DND-41 (cell line): ENCODE measurements around the gene HAUS1.

Experiments
- ATAC-seq: fragments of 200-7000 bp; cut with Tn5 transposase; 3 replicates; pipeline ENCODE4 v1.9.1; 2021; ENCODE audit warnings: low read depth; ENCODE audit not compliant: insufficient read depth
- DNase-seq: peaks from one replicate; pipeline ENCODE4 v3.0.0-alpha.2; 2020
- H2AFZ ChIP-seq: 2 replicates; pipeline ENCODE4 v1.6.0; 2012; ENCODE audit warnings: low read depth, low read length
- H3K27ac ChIP-seq: 2 replicates; pipeline ENCODE4 v1.5.1; 2012; ENCODE audit warnings: low read length, inconsistent platforms
- H3K27me3 ChIP-seq: fragments of 200-600 bp; sonication (generic); 2 replicates; pipeline ENCODE4 v1.6.0; 2012; ENCODE audit warnings: low read length, mild to moderate bottlenecking, inconsistent platforms; ENCODE audit not compliant: insufficient read depth, poor library complexity
- H3K36me3 ChIP-seq: 2 replicates; pipeline ENCODE4 v1.5.1; 2012; ENCODE audit warnings: low read length, inconsistent platforms; ENCODE audit not compliant: insufficient read depth
- H3K4me1 ChIP-seq: 2 replicates; pipeline ENCODE4 v1.5.1; 2012; ENCODE audit warnings: mild to moderate bottlenecking, low read length; ENCODE audit not compliant: insufficient read depth
- H3K4me2 ChIP-seq: 2 replicates; pipeline ENCODE4 v1.6.0; 2012; ENCODE audit warnings: mild to moderate bottlenecking, moderate library complexity, low read length, inconsistent platforms; ENCODE audit not compliant: insufficient read depth
- H3K4me3 ChIP-seq, 2 experiments: fragments of 200-600 bp in 1 of 2; shearing (Covaris generic) in 1 of 2; 2 replicates each; pipeline ENCODE4 v1.5.1; 2012 to 2016; ENCODE audit warnings: inconsistent platforms in 2 of 2, low read length in 2 of 2, mild to moderate bottlenecking in 2 of 2, low read depth in 1 of 2, moderate library complexity in 1 of 2
- H3K79me2 ChIP-seq: 2 replicates; pipeline ENCODE4 v1.6.0; 2012; ENCODE audit warnings: low read length, inconsistent platforms; ENCODE audit not compliant: insufficient read depth
- H3K9ac ChIP-seq: 2 replicates; pipeline ENCODE4 v1.6.0; 2012; ENCODE audit warnings: low read depth, mild to moderate bottlenecking, inconsistent platforms, low read length, moderate library complexity
- H3K9me3 ChIP-seq: 2 replicates; pipeline ENCODE4 v1.5.1; 2012; ENCODE audit warnings: low read length, moderate library complexity, mild to moderate bottlenecking, inconsistent platforms; ENCODE audit not compliant: insufficient read depth, severe bottlenecking
- H4K20me1 ChIP-seq: 2 replicates; pipeline ENCODE4 v1.6.0; 2012; ENCODE audit warnings: low read length; ENCODE audit not compliant: insufficient read depth
- CTCF ChIP-seq: IDR thresholded peaks from 2 replicates; pipeline ENCODE4 v1.5.1; 2012; ENCODE audit warnings: borderline replicate concordance, low read length, moderate library complexity, mild to moderate bottlenecking; ENCODE audit not compliant: poor library complexity, severe bottlenecking; ENCODE audit errors: extremely low read depth
- EZH2 ChIP-seq: IDR thresholded peaks from 3 replicates; pipeline ENCODE4 v1.6.1; 2012; ENCODE audit warnings: borderline replicate concordance, low read depth, mild to moderate bottlenecking, moderate library complexity, low read length, inconsistent platforms; ENCODE audit not compliant: severe bottlenecking

The HAUS1 gene

GRCh38 chr18:46148810-46149209 is 44.6 kb downstream of the HAUS1 start:
- peak; percentile 70 for DNase-seq
- Histone ChIP-seq H3K4me1 (peaks cover 35% of the 10 kb centered on the region), H3K79me2 (no peaks in the 10 kb centered on the region), H3K36me3 (no peaks in the 10 kb centered on the region), H3K4me2 (no peak overlapping the region), H3K4me3 (no peak overlapping the region), H3K27me3 (no peaks in the 10 kb centered on the region), H3K27ac (peak overlapping the region; percentile 54), H3K9ac (no peak overlapping the region), H2AFZ (peak overlapping the region; percentile 48), H3K9me3 (no peaks in the 10 kb centered on the region), H4K20me1 (no peaks in the 10 kb centered on the region)
- ATAC-seq: peak; percentile 68
- TF ChIP-seq EZH2 (no peak), CTCF (peak; percentile 91)

GRCh38 chr18:46152436-46152807 is 48.2 kb downstream of the HAUS1 start:
- Histone ChIP-seq H2AFZ (no peak overlapping the region), H3K27ac (peak overlapping the region; percentile 89), H3K79me2 (no peaks in the 10 kb centered on the region), H3K4me2 (no peak overlapping the region), H3K9ac (no peak overlapping the region), H3K36me3 (no peaks in the 10 kb centered on the region), H3K4me3 (no peak overlapping the region), H4K20me1 (no peaks in the 10 kb centered on the region), H3K9me3 (no peaks in the 10 kb centered on the region), H3K27me3 (no peaks in the 10 kb centered on the region), H3K4me1 (peaks cover 70% of the 10 kb centered on the region)
- no peak for DNase-seq
- no peak for ATAC-seq
- TF ChIP-seq EZH2: no peak

- Histone ChIP-seq H4K20me1 (no peaks in the 10 kb centered on the region), H3K9ac (no peak overlapping the region), H3K4me1 (peaks cover 74% of the 10 kb centered on the region), H2AFZ (no peak overlapping the region), H3K9me3 (no peaks in the 10 kb centered on the region), H3K27ac (peak overlapping the region; percentile 89), H3K4me3 (no peak overlapping the region), H3K79me2 (no peaks in the 10 kb centered on the region), H3K27me3 (no peaks in the 10 kb centered on the region), H3K4me2 (no peak overlapping the region), H3K36me3 (no peaks in the 10 kb centered on the region)
- DNase-seq (peak; percentile 59), ATAC-seq (peak; percentile 29)
- TF ChIP-seq CTCF (no peak), EZH2 (no peak)
These were observed 48.8 kb downstream of the HAUS1 start for GRCh38 chr18:46152808-46153617.

- TF ChIP-seq EZH2 (no peak), CTCF (no peak)
- Histone ChIP-seq H3K4me2 (peak overlapping the region; percentile 50), H3K4me3 (no peak overlapping the region), H3K36me3 (no peaks in the 10 kb centered on the region), H3K9me3 (no peaks in the 10 kb centered on the region), H3K4me1 (peaks cover 60% of the 10 kb centered on the region), H3K27me3 (no peaks in the 10 kb centered on the region), H2AFZ (peak overlapping the region; percentile 58; the same call in 1 of the 2 replicates), H4K20me1 (no peaks in the 10 kb centered on the region), H3K79me2 (no peaks in the 10 kb centered on the region), H3K9ac (peak overlapping the region; percentile 40), H3K27ac (peak overlapping the region; percentile 89)
- peak; percentile 92 for ATAC-seq
- peak; percentile 86 for DNase-seq
These were observed 51.5 kb downstream of the HAUS1 start for GRCh38 chr18:46155641-46156051.
